Fibroblast of lung (primary cell): Measurements from ENCODE around the gene PRPF31.

Experiments used
- CTCF ChIP-seq, 2 donors: IDR thresholded peaks in 1 of 2; conservative IDR thresholded peaks in 1 of 2; 1 replicate in 1 of 2; 2 replicates in 1 of 2; pipeline ENCODE4 v1.5.1; 2011 to 2012; ENCODE audit warnings: low read length in 2 of 2, control low read depth in 1 of 2, inconsistent platforms in 1 of 2, low read depth in 1 of 2, mild to moderate bottlenecking in 1 of 2
- EZH2 ChIP-seq: IDR thresholded peaks from 2 replicates; pipeline ENCODE4 v1.5.1; 2012; ENCODE audit warnings: low read length, control low read depth, mild to moderate bottlenecking; ENCODE audit errors: missing control alignments

GRCh38 chr19:54164369-54165068 lies 49.0 kb downstream of the PRPF31 start:
- no peak for TF ChIP-seq CTCF (conservative IDR thresholded peaks at IDR 0.05 in 1 of 2, IDR thresholded peaks at IDR 0.05 in 1 of 2; ENCODE audit: low read depth in 1 of 2, low read length in 2 of 2)
- no peak for TF ChIP-seq EZH2
